Endothelial cell of umbilical vein (primary cell): ENCODE data around the gene COG5. TPM values are rescaled to one million over a fixed set of nuclear protein-coding genes. Genes with fewer than 3 reads are reported as not detected.

ENCODE experiments used
- BruUV-seq: library from RNA; stranded (reverse); fragments of 400-500 nt; replicated peaks from 2 replicates; lab custom pipeline; 2021; lab: Mats Ljungman, UMichigan
- CTCF ChIA-PET: fragments of 300-600, 350-600 bp; sonication (Branson Sonifier 250); formaldehyde crosslinking; loops from one replicate; lab custom pipeline; 2021; ENCODE audit warnings: antibody characterized with exemption, inconsistent platforms; lab: Charles Lee
- POLR2A ChIA-PET: fragments of 300-600, 350-600 bp; sonication (Branson Sonifier 250); formaldehyde crosslinking; loops from one replicate; lab custom pipeline; 2021; ENCODE audit warnings: antibody characterized with exemption, inconsistent platforms; lab: Charles Lee
- DNase-seq: peaks from one replicate; pipeline ENCODE4 v3.0.0-alpha.2; 2011; ENCODE audit warnings: low read depth, low spot score
- FAIRE-seq: peaks from 2 replicates; lab custom pipeline; 2011; peaks lifted over from hg19 to GRCh38; lab: Jason Lieb, UNC
- H2AFZ ChIP-seq: 2 replicates; pipeline ENCODE4 v1.6.0; 2012; ENCODE audit warnings: low read depth, low read length, control low read depth, inconsistent platforms
- H3K27ac ChIP-seq: 2 replicates; pipeline ENCODE4 v1.5.1; 2011; ENCODE audit warnings: low read depth, mild to moderate bottlenecking, control low read depth, low read length, moderate library complexity; ENCODE audit not compliant: insufficient read depth
- H3K27me3 ChIP-seq, 2 experiments: 2 replicates each; pipeline versions ENCODE4 v1.6.0 to v1.6.1; 2011; ENCODE audit warnings: low read length in 2 of 2, mixed read lengths in 1 of 2; ENCODE audit not compliant: control insufficient read depth in 2 of 2, insufficient read depth in 2 of 2
- H3K36me3 ChIP-seq, 2 experiments: 2 replicates in 1 of 2; 3 replicates in 1 of 2; pipeline ENCODE4 v1.5.1; 2011; ENCODE audit warnings: low read length in 2 of 2, mild to moderate bottlenecking in 1 of 2, moderate library complexity in 1 of 2; ENCODE audit not compliant: control insufficient read depth in 2 of 2, insufficient read depth in 2 of 2; ENCODE audit errors: extremely low read depth in 1 of 2
- H3K4me1 ChIP-seq: 3 replicates; pipeline ENCODE4 v1.5.1; 2011; ENCODE audit warnings: mild to moderate bottlenecking, low read length; ENCODE audit not compliant: control insufficient read depth, insufficient read depth; ENCODE audit errors: extremely low read depth
- H3K4me2 ChIP-seq: 2 replicates; pipeline ENCODE4 v1.6.1; 2011; ENCODE audit warnings: low read length, control low read depth, mixed read lengths; ENCODE audit not compliant: insufficient read depth
- H3K4me3 ChIP-seq, 3 experiments: fragments of 200-600 bp in 1 of 3; sonication (generic), shearing (Covaris generic) in 1 of 3; replicated peaks in 1 of 3; 2 replicates each; pipeline ENCODE4 v1.5.1; 2011 to 2016; ENCODE audit warnings: control low read depth in 3 of 3, low read length in 3 of 3, mild to moderate bottlenecking in 2 of 3, inconsistent platforms in 1 of 3, low read depth in 1 of 3, moderate library complexity in 1 of 3; ENCODE audit not compliant: insufficient read depth in 1 of 3
- H3K79me2 ChIP-seq: 2 replicates; pipeline ENCODE4 v1.6.0; 2012; ENCODE audit warnings: low read length, inconsistent platforms; ENCODE audit not compliant: control insufficient read depth, insufficient read depth
- H3K9ac ChIP-seq: replicated peaks from 2 replicates; pipeline ENCODE3; 2011; ENCODE audit warnings: low read length, control low read depth; ENCODE audit not compliant: insufficient read depth; ENCODE audit errors: extremely low read depth
- H3K9me1 ChIP-seq: replicated peaks from 3 replicates; pipeline ENCODE4 v1.6.0; 2011; ENCODE audit warnings: mild to moderate bottlenecking, low read length; ENCODE audit not compliant: control insufficient read depth, insufficient read depth; ENCODE audit errors: extremely low read depth
- H3K9me3 ChIP-seq: replicated peaks from 2 replicates; pipeline ENCODE4 v1.5.1; 2012; ENCODE audit warnings: low read length, inconsistent platforms; ENCODE audit not compliant: control insufficient read depth, insufficient read depth
- H4K20me1 ChIP-seq: replicated peaks from 2 replicates; pipeline ENCODE3; 2011; ENCODE audit warnings: mild to moderate bottlenecking, low read length; ENCODE audit not compliant: control insufficient read depth, insufficient read depth; ENCODE audit errors: extremely low read depth
- EZH2 ChIP-seq: IDR thresholded peaks from 2 replicates; pipeline ENCODE4 v1.6.1; 2012; ENCODE audit warnings: borderline replicate concordance, low read depth, mild to moderate bottlenecking, moderate library complexity, low read length, inconsistent platforms; ENCODE audit not compliant: severe bottlenecking
- FOS ChIP-seq: IDR thresholded peaks from 2 replicates; pipeline ENCODE4 v1.6.1; 2011; ENCODE audit warnings: mild to moderate bottlenecking, low read length, moderate library complexity, borderline replicate concordance; ENCODE audit not compliant: insufficient read depth
- GATA2 ChIP-seq: IDR thresholded peaks from 2 replicates; pipeline ENCODE4 v1.7.0; 2011; ENCODE audit warnings: low read depth, mild to moderate bottlenecking, moderate library complexity, mixed read lengths, low read length; ENCODE audit not compliant: insufficient read length, insufficient read depth
- JUN ChIP-seq: IDR thresholded peaks from 2 replicates; pipeline ENCODE4 v1.6.1; 2011; ENCODE audit warnings: borderline replicate concordance, low read depth; ENCODE audit not compliant: insufficient read length, insufficient read depth
- MYC ChIP-seq: IDR thresholded peaks from one replicate; pipeline ENCODE4 v1.6.1; 2011; ENCODE audit warnings: mild to moderate bottlenecking, low read depth, low read length
- POLR2A ChIP-seq: IDR thresholded peaks from 2 replicates; pipeline ENCODE4 v1.6.1; 2012; ENCODE audit warnings: low read depth, mild to moderate bottlenecking, control low read depth, low read length
- POLR2AphosphoS5 ChIP-seq: IDR thresholded peaks from 2 replicates; pipeline ENCODE4 v1.6.1; 2012; ENCODE audit warnings: low read depth, mild to moderate bottlenecking, control low read depth, low read length, moderate library complexity; ENCODE audit not compliant: insufficient read depth
- dilution Hi-C: fragments of 300-500 bp; cut with MboI; formaldehyde crosslinking; loops from one replicate; pipeline ENCODE4 v1.15.0; 2019; ENCODE audit warnings: low sequenced_read_pairs; ENCODE audit not compliant: extremely low pct_ligation_motif_present
- intact Hi-C: fragments of 100-400 bp; cut with micrococcal nuclease; formaldehyde crosslinking; loops from one replicate; pipeline ENCODE4 v1.10.0; 2022
- polyA plus RNA-seq, 4 experiments: library from polyadenylated mRNA; depleted of rRNA in 3 of 4; stranded (reverse) in 3 of 4; unstranded in 1 of 4; fragments of >200 nt; gene quantifications; 2 replicates each; pipeline versions ENCODE4 v1.2.1 to v1.2.3, GENCODE V29; 2011 to 2012; ENCODE audit warnings: missing spikeins in 1 of 4
- total RNA-seq: library from RNA; stranded (reverse); gene quantifications from 2 replicates; pipeline ENCODE4 v1.2.3, GENCODE V29; 2021
- TF ChIP-seq, protein P1 (sequence below): IDR thresholded peaks from 2 replicates; pipeline ENCODE4 v1.6.1; 2011; ENCODE audit not compliant: insufficient read depth, insufficient read length
- TF ChIP-seq, protein P2 (sequence below), 2 donors: IDR thresholded peaks; 1 replicate in 1 of 2; 2 replicates in 1 of 2; pipeline ENCODE4 v1.5.1; 2011; ENCODE audit warnings: low read length in 2 of 2, mild to moderate bottlenecking in 2 of 2, moderate library complexity in 2 of 2, control low read depth in 1 of 2, inconsistent platforms in 1 of 2, low read depth in 1 of 2; ENCODE audit not compliant: insufficient read depth in 1 of 2; ENCODE audit errors: extremely low read depth in 1 of 2

Gene COG5
- total and polyA plus RNA-seq, 2 donors (not counting 3 experiments of a cell fraction or from before 2014, with no cell fraction given), result 18.8 to 45.3 TPM

DNA sequence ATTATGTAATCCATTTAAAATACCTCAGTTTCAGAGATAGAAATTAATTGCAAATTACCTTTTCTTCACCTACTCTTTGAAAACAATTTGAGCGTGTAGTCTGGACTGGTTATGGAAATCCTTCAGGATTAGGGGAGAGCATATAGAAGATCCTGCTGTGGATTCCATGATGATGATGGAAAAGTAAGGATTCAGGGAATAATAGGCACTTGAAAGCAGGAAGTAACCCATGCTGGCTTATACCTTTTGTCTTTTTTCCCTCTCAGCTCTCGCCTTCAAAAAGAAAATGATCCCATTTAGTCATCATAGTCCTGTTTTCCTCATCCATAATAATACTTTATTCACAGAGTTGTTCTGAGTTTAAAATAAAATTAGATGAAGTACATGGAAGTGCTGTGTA is 390.5 kb downstream of the COG5 start:
- H3K4me1 ChIP-seq, result peaks cover 6% of the 10 kb centered on the region

More for the DNA sequence above, 390.5 kb downstream of the COG5 start:
- H3K4me3 ChIP-seq, result no peak overlapping the region
- H3K9ac ChIP-seq, result no peak overlapping the region
- H3K36me3 ChIP-seq, result no peaks in the 10 kb centered on the region
- dilution Hi-C loops, result no loop called here
- H2AFZ ChIP-seq, result no peak overlapping the region
- ChIA-PET POLR2A (interaction anchor here (0.6 kb wide), 1 partner anchor 1067 kb away, joined by 3 read pairs; no protein-coding TSS in a partner anchor), CTCF (no interaction called here)
- DNase-seq (no peak), FAIRE-seq (no peak)
- intact Hi-C loops, result no loop called here
- no peaks in the 10 kb centered on the region for H3K9me3 ChIP-seq
- no peaks in the 10 kb centered on the region for H3K27me3 ChIP-seq
- peaks cover 78% of the 10 kb centered on the region for H3K79me2 ChIP-seq
- H3K9me1 ChIP-seq, result no peaks in the 10 kb centered on the region
- no TSS peak for BruUV-seq
- no peak overlapping the region for H3K4me2 ChIP-seq
- no peak for TF ChIP-seq FOS
- TF ChIP-seq GATA2, result no peak
- TF ChIP-seq, protein P1, sequence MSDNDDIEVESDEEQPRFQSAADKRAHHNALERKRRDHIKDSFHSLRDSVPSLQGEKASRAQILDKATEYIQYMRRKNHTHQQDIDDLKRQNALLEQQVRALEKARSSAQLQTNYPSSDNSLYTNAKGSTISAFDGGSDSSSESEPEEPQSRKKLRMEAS, result no peak
- TF ChIP-seq MYC, result no peak
- TF ChIP-seq, protein P2, sequence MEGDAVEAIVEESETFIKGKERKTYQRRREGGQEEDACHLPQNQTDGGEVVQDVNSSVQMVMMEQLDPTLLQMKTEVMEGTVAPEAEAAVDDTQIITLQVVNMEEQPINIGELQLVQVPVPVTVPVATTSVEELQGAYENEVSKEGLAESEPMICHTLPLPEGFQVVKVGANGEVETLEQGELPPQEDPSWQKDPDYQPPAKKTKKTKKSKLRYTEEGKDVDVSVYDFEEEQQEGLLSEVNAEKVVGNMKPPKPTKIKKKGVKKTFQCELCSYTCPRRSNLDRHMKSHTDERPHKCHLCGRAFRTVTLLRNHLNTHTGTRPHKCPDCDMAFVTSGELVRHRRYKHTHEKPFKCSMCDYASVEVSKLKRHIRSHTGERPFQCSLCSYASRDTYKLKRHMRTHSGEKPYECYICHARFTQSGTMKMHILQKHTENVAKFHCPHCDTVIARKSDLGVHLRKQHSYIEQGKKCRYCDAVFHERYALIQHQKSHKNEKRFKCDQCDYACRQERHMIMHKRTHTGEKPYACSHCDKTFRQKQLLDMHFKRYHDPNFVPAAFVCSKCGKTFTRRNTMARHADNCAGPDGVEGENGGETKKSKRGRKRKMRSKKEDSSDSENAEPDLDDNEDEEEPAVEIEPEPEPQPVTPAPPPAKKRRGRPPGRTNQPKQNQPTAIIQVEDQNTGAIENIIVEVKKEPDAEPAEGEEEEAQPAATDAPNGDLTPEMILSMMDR (IDR thresholded peaks at IDR 0.05; ENCODE audit: extremely low read depth in 1 of 2, insufficient read depth in 1 of 2, low read depth in 1 of 2, low read length in 2 of 2), result no peak
- no peak for TF ChIP-seq JUN
- TF ChIP-seq EZH2, result no peak
- TF ChIP-seq POLR2A, result no peak
- TF ChIP-seq POLR2AphosphoS5, result no peak
- H3K27ac ChIP-seq, result no peak overlapping the region
- peaks cover 13% of the 10 kb centered on the region for H4K20me1 ChIP-seq
